DMS 273 (cell line): ENCODE results near the gene HMG20B.
A peak's percentile ranks its signal among the peaks of the same experiment; 100 is the strongest.
"Not testable (repeated sequence)": the region's sequence is repeated elsewhere in the genome, so short reads cannot be mapped to it uniquely, and the experiment has no call there.

Source experiments
- DNase-seq: peaks from one replicate; lab custom pipeline; 2025; ENCODE audit not compliant: unreplicated experiment; lab: John Stamatoyannopoulos, UW

HMG20B gene

GRCh38 chr19:3555653-3556422 lies 16.9 kb upstream of the HMG20B start:
- DNase-seq = no peak

- DNase-seq = peak; percentile 46
Measured at GRCh38 chr19:3556423-3556977, 16.2 kb upstream of the HMG20B start.

- peak; percentile 85 for DNase-seq
Measured at GRCh38 chr19:3556978-3557460, 15.7 kb upstream of the HMG20B start.

GRCh38 chr19:3557461-3558248 lies 15.1 kb upstream of the HMG20B start, which contains the start of gene MFSD12:
TSS of gene MFSD12 (minus strand) at chr19:3557586. CDS start at chr19:3557403, 183 bp downstream.
- peak; percentile 98 for DNase-seq

- no peak for DNase-seq
Measured at GRCh38 chr19:3563709-3564524, 8.8 kb upstream of the HMG20B start.

GRCh38 chr19:3565139-3565538 lies 7.6 kb upstream of the HMG20B start:
- DNase-seq = no peak

- DNase-seq = not testable (repeated sequence)
Measured at GRCh38 chr19:3570042-3570441, 2.7 kb upstream of the HMG20B start.

- DNase-seq = no peak
Measured at GRCh38 chr19:3570606-3571011, 2.1 kb upstream of the HMG20B start.

- peak; percentile 100 for DNase-seq
Measured at GRCh38 chr19:3572132-3572854, 451 bp upstream of the HMG20B start.

GRCh38 chr19:3573162-3573857 lies 566 bp downstream of the HMG20B start:
- peak; percentile 53 for DNase-seq

- DNase-seq = peak; percentile 96
Measured at GRCh38 chr19:3573858-3574637, 1.3 kb downstream of the HMG20B start.

GRCh38 chr19:3575260-3575741 lies 2.6 kb downstream of the HMG20B start:
- no peak for DNase-seq

GRCh38 chr19:3575949-3576673 lies 3.4 kb downstream of the HMG20B start:
- no peak for DNase-seq

- DNase-seq = no peak
Measured at GRCh38 chr19:3576696-3577443, 4.1 kb downstream of the HMG20B start.

- no peak for DNase-seq
Measured at GRCh38 chr19:3577723-3578344, 5.1 kb downstream of the HMG20B start.

GRCh38 chr19:3578390-3578789 lies 5.6 kb downstream of the HMG20B start:
- DNase-seq = no peak
